UCSD-AML1 (cell line): ENCODE data around the gene RBM47.
"Not testable (repeated sequence)": the region's sequence is repeated elsewhere in the genome, so short reads cannot be mapped to it uniquely, and the experiment has no call there.

ENCODE experiments used
- DNase-seq: peaks from one replicate; lab custom pipeline; 2025; ENCODE audit not compliant: unreplicated experiment; lab: John Stamatoyannopoulos, UW

Gene RBM47

GRCh38 chr4:40544221-40544620, 85.4 kb downstream of the RBM47 start:
- DNase-seq = no peak

- no peak for DNase-seq
Observed at GRCh38 chr4:40540800-40541199, 88.9 kb downstream of the RBM47 start.

GRCh38 chr4:40536032-40536431, 93.6 kb downstream of the RBM47 start:
- DNase-seq = no peak

- no peak for DNase-seq
Observed at GRCh38 chr4:40531636-40532023, 98.0 kb downstream of the RBM47 start.

- no peak for DNase-seq
Observed at GRCh38 chr4:40530961-40531635, 98.6 kb downstream of the RBM47 start.

- no peak for DNase-seq
Observed at GRCh38 chr4:40526741-40527140, 102.9 kb downstream of the RBM47 start.

- no peak for DNase-seq
Observed at GRCh38 chr4:40525752-40526598, 103.7 kb downstream of the RBM47 start.

GRCh38 chr4:40524366-40525041, 105.2 kb downstream of the RBM47 start:
- no peak for DNase-seq

- DNase-seq = no peak
Observed at GRCh38 chr4:40523581-40523980, 106.1 kb downstream of the RBM47 start.

GRCh38 chr4:40521957-40522356, 107.7 kb downstream of the RBM47 start:
- no peak for DNase-seq

GRCh38 chr4:40520533-40520932, 109.1 kb downstream of the RBM47 start:
- no peak for DNase-seq

- DNase-seq = not testable (repeated sequence)
Observed at GRCh38 chr4:40517081-40517480, 112.6 kb downstream of the RBM47 start.

- DNase-seq = no peak
Observed at GRCh38 chr4:40516651-40517050, 113.0 kb downstream of the RBM47 start.

- DNase-seq = no peak
Observed at GRCh38 chr4:40515398-40516293, 114.0 kb downstream of the RBM47 start.

- DNase-seq = no peak
Observed at GRCh38 chr4:40515037-40515397, 114.6 kb downstream of the RBM47 start.

- DNase-seq = no peak
Observed at GRCh38 chr4:40514497-40514951, 115.1 kb downstream of the RBM47 start.

- DNase-seq = no peak
Observed at GRCh38 chr4:40511036-40511614, 118.5 kb downstream of the RBM47 start.

GRCh38 chr4:40507977-40508376, 121.7 kb downstream of the RBM47 start:
- no peak for DNase-seq

- no peak for DNase-seq
Observed at GRCh38 chr4:40506492-40506891, 123.2 kb downstream of the RBM47 start.

- DNase-seq = no peak
Observed at GRCh38 chr4:40506066-40506465, 123.6 kb downstream of the RBM47 start.
